ENCODE measurements around the gene CDC42BPA.

CDC42BPA gene

GRCh38 chr1:227218870-227219573 lies 99.3 kb downstream of the CDC42BPA start:
- no peaks in the 10 kb centered on the region for H3K27me3 ChIP-seq (ENCODE audit: control insufficient read depth in 5 of 5, insufficient read depth in 4 of 5, low read length in 5 of 5)
- no peak overlapping the region for H3K27ac ChIP-seq (ENCODE audit: low read depth, low read length)
- H3K36me3 ChIP-seq (ENCODE audit: control insufficient read depth in 5 of 5, insufficient read depth in 5 of 5, low read length in 5 of 5) = peaks cover 0 to 4% (median 0%) of the 10 kb centered on the region in 5 donors
- no peak overlapping the region for H3K4me3 ChIP-seq (ENCODE audit: low read depth in 1 of 5, low read length in 5 of 5)
- no peak overlapping the region for H3K9ac ChIP-seq (ENCODE audit: low read length in 5 of 5)
- H3K4me1 ChIP-seq (ENCODE audit: control insufficient read depth in 5 of 5, insufficient read depth in 5 of 5, low read length in 5 of 5) = peaks cover 0 to 25% (median 0%) of the 10 kb centered on the region in 5 donors
- no peaks in the 10 kb centered on the region for H3K9me3 ChIP-seq (ENCODE audit: control insufficient read depth in 5 of 5, low read length in 5 of 5)

DNA sequence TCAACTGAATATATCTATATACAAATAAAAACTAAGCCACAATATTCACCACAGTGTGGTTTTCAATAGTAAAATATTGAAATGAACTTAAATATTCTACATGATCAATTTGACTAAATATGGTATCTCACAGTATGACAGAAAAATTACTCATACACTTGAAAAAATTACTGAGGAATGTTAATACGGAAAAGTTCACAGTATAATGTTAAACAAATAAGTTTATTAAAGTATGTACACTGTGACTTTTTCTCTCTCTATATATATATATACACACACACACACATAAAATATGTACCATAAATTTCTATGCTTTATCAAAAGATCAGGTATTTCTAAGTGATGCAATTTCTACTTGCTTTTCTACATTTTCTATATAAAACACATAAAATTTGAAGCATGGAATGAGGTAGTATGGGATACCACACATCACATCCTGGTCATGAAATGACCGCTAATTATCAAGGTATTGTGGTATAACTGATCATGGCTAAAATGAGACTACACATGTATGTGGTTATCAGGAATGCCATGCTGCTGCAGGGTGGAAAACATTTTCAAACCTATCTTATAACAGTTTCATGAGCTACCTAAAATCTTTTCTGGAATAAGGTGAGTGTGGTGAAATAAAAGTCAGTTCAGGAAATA lies 102.3 kb downstream of the CDC42BPA start:
- H3K4me3 ChIP-seq (ENCODE audit: low read depth in 1 of 5, low read length in 5 of 5) = no peak overlapping the region
- no peak overlapping the region for H3K9ac ChIP-seq (ENCODE audit: low read length in 5 of 5)
- peaks cover 0 to 16% (median 0%) of the 10 kb centered on the region in 5 donors for H3K4me1 ChIP-seq (ENCODE audit: control insufficient read depth in 5 of 5, insufficient read depth in 5 of 5, low read length in 5 of 5)

GRCh38 chr1:227214207-227214606 lies 104.1 kb downstream of the CDC42BPA start:
- Histone ChIP-seq H3K9me3 (ENCODE audit: control insufficient read depth in 5 of 5, low read length in 5 of 5) (no peaks in the 10 kb centered on the region), H3K27ac (ENCODE audit: low read depth, low read length) (no peak overlapping the region), H3K27me3 (ENCODE audit: control insufficient read depth in 5 of 5, insufficient read depth in 4 of 5, low read length in 5 of 5) (no peaks in the 10 kb centered on the region), H3K9ac (ENCODE audit: low read length in 5 of 5) (no peak overlapping the region), H3K4me1 (ENCODE audit: control insufficient read depth in 5 of 5, insufficient read depth in 5 of 5, low read length in 5 of 5) (peaks cover 0 to 9% (median 0%) of the 10 kb centered on the region in 5 donors), H3K36me3 (ENCODE audit: control insufficient read depth in 5 of 5, insufficient read depth in 5 of 5, low read length in 5 of 5) (peaks cover 0 to 4% (median 0%) of the 10 kb centered on the region in 5 donors), H3K4me3 (ENCODE audit: low read depth in 1 of 5, low read length in 5 of 5) (no peak overlapping the region)

More for the DNA sequence above, 102.3 kb downstream of the CDC42BPA start:
- H3K36me3 ChIP-seq (ENCODE audit: control insufficient read depth in 5 of 5, insufficient read depth in 5 of 5, low read length in 5 of 5) = peaks cover 0 to 4% (median 0%) of the 10 kb centered on the region in 5 donors
- no peaks in the 10 kb centered on the region for H3K9me3 ChIP-seq (ENCODE audit: control insufficient read depth in 5 of 5, low read length in 5 of 5)
- H3K27ac ChIP-seq (ENCODE audit: low read depth, low read length) = no peak overlapping the region
- H3K27me3 ChIP-seq (ENCODE audit: control insufficient read depth in 5 of 5, insufficient read depth in 4 of 5, low read length in 5 of 5) = no peaks in the 10 kb centered on the region

DNA sequence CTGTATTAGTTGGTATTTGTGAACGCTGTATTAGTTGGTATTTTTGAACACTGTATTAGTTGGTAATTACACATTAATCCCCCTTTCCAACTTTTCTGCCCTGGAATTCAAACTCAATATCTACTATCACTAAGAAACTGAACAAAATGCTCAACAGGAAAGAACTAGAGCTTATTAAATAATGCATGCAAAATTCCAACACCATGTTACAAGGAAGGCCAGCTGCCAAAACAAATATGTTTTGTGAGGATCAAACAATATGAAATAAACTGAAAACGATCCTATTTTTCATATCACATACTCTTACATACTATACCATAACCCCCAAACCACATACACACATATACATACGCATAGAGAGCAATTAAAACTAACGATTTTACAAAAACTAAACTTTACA lies 104.9 kb downstream of the CDC42BPA start:
- H3K27me3 ChIP-seq (ENCODE audit: control insufficient read depth in 5 of 5, insufficient read depth in 4 of 5, low read length in 5 of 5) = no peaks in the 10 kb centered on the region
- H3K4me1 ChIP-seq (ENCODE audit: control insufficient read depth in 5 of 5, insufficient read depth in 5 of 5, low read length in 5 of 5) = peaks cover 0 to 5% (median 0%) of the 10 kb centered on the region in 5 donors
- no peaks in the 10 kb centered on the region for H3K9me3 ChIP-seq (ENCODE audit: control insufficient read depth in 5 of 5, low read length in 5 of 5)
- no peak overlapping the region for H3K27ac ChIP-seq (ENCODE audit: low read depth, low read length)
- no peak overlapping the region for H3K4me3 ChIP-seq (ENCODE audit: low read depth in 1 of 5, low read length in 5 of 5)
- H3K9ac ChIP-seq (ENCODE audit: low read length in 5 of 5) = no peak overlapping the region
- H3K36me3 ChIP-seq (ENCODE audit: control insufficient read depth in 5 of 5, insufficient read depth in 5 of 5, low read length in 5 of 5) = peaks cover 0 to 4% (median 0%) of the 10 kb centered on the region in 5 donors

- Histone ChIP-seq H3K27ac (ENCODE audit: low read depth, low read length) (no peak overlapping the region), H3K4me1 (ENCODE audit: control insufficient read depth in 5 of 5, insufficient read depth in 5 of 5, low read length in 5 of 5) (peaks cover 0 to 5% (median 0%) of the 10 kb centered on the region in 5 donors), H3K9me3 (ENCODE audit: control insufficient read depth in 5 of 5, low read length in 5 of 5) (no peaks in the 10 kb centered on the region), H3K9ac (ENCODE audit: low read length in 5 of 5) (no peak overlapping the region), H3K36me3 (ENCODE audit: control insufficient read depth in 5 of 5, insufficient read depth in 5 of 5, low read length in 5 of 5) (peaks cover 0 to 4% (median 0%) of the 10 kb centered on the region in 5 donors), H3K4me3 (ENCODE audit: low read depth in 1 of 5, low read length in 5 of 5) (no peak overlapping the region), H3K27me3 (ENCODE audit: control insufficient read depth in 5 of 5, insufficient read depth in 4 of 5, low read length in 5 of 5) (no peaks in the 10 kb centered on the region)
Measured at GRCh38 chr1:227212164-227212563, 106.1 kb downstream of the CDC42BPA start.

DNA sequence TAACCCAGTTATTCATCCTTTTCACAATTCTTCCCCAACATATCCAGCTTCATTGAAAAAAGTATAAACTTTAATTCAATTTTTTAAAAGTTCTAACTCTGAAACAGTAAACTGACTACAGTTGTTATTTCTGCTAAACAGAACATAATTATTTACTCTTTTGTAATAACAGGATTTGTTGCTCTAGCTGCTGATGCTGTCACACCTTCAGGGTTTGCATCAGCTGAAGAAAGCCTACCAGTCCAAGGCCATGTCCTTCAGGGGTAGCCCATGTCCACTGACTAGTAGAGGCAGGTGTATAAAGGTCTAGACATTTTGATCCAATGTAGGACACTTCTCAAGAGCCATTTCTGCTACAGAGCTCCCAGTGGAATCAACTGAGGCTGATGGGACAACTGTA lies 107.7 kb downstream of the CDC42BPA start:
- Histone ChIP-seq H3K4me3 (ENCODE audit: low read depth in 1 of 5, low read length in 5 of 5) (no peak overlapping the region), H3K27ac (ENCODE audit: low read depth, low read length) (no peak overlapping the region), H3K4me1 (ENCODE audit: control insufficient read depth in 5 of 5, insufficient read depth in 5 of 5, low read length in 5 of 5) (peaks cover 0 to 5% (median 0%) of the 10 kb centered on the region in 5 donors), H3K9ac (ENCODE audit: low read length in 5 of 5) (no peak overlapping the region), H3K9me3 (ENCODE audit: control insufficient read depth in 5 of 5, low read length in 5 of 5) (no peaks in the 10 kb centered on the region), H3K27me3 (ENCODE audit: control insufficient read depth in 5 of 5, insufficient read depth in 4 of 5, low read length in 5 of 5) (no peaks in the 10 kb centered on the region), H3K36me3 (ENCODE audit: control insufficient read depth in 5 of 5, insufficient read depth in 5 of 5, low read length in 5 of 5) (peaks cover 0 to 4% (median 0%) of the 10 kb centered on the region in 5 donors)

DNA sequence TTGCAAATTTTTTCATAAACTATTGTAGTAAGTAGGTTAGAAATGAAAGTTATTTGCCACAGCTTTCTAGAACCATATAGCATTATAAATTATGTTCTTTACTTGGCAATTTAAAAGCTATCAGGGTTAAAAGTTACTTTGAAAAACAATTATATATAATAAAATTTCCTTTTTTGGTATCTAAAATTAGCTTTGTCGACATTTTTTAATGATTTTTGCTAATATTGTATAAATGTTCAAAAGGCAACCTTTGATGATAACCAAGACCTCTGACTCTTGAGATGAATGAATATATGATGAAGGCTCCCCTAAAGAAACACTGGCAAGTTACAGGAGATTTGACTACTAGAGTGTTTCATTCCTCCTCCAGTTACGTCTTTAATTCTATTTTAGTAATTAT lies 121.2 kb downstream of the CDC42BPA start:
- Histone ChIP-seq H3K4me3 (ENCODE audit: low read depth in 1 of 5, low read length in 5 of 5) (no peak overlapping the region), H3K9ac (ENCODE audit: low read length in 5 of 5) (no peak overlapping the region), H3K27me3 (ENCODE audit: control insufficient read depth in 5 of 5, insufficient read depth in 4 of 5, low read length in 5 of 5) (no peaks in the 10 kb centered on the region), H3K4me1 (ENCODE audit: control insufficient read depth in 5 of 5, insufficient read depth in 5 of 5, low read length in 5 of 5) (peaks cover 0 to 2% (median 0%) of the 10 kb centered on the region in 5 donors), H3K9me3 (ENCODE audit: control insufficient read depth in 5 of 5, low read length in 5 of 5) (no peaks in the 10 kb centered on the region), H3K36me3 (ENCODE audit: control insufficient read depth in 5 of 5, insufficient read depth in 5 of 5, low read length in 5 of 5) (peaks cover 0 to 5% (median 0%) of the 10 kb centered on the region in 5 donors), H3K27ac (ENCODE audit: low read depth, low read length) (no peak overlapping the region)

- peaks cover 0 to 4% (median 0%) of the 10 kb centered on the region in 5 donors for H3K4me1 ChIP-seq (ENCODE audit: control insufficient read depth in 5 of 5, insufficient read depth in 5 of 5, low read length in 5 of 5)
- H3K27ac ChIP-seq (ENCODE audit: low read depth, low read length) = no peak overlapping the region
- peaks cover 0 to 5% (median 0%) of the 10 kb centered on the region in 5 donors for H3K36me3 ChIP-seq (ENCODE audit: control insufficient read depth in 5 of 5, insufficient read depth in 5 of 5, low read length in 5 of 5)
- no peaks in the 10 kb centered on the region for H3K9me3 ChIP-seq (ENCODE audit: control insufficient read depth in 5 of 5, low read length in 5 of 5)
- no peak overlapping the region for H3K9ac ChIP-seq (ENCODE audit: low read length in 5 of 5)
- H3K27me3 ChIP-seq (ENCODE audit: control insufficient read depth in 5 of 5, insufficient read depth in 4 of 5, low read length in 5 of 5) = no peaks in the 10 kb centered on the region
- no peak overlapping the region for H3K4me3 ChIP-seq (ENCODE audit: low read depth in 1 of 5, low read length in 5 of 5)
Measured at GRCh38 chr1:227192163-227192562, 126.1 kb downstream of the CDC42BPA start.

- peaks cover 0 to 5% (median 0%) of the 10 kb centered on the region in 5 donors for H3K36me3 ChIP-seq (ENCODE audit: control insufficient read depth in 5 of 5, insufficient read depth in 5 of 5, low read length in 5 of 5)
- H3K4me3 ChIP-seq (ENCODE audit: low read depth in 1 of 5, low read length in 5 of 5) = no peak overlapping the region
- H3K9me3 ChIP-seq (ENCODE audit: control insufficient read depth in 5 of 5, low read length in 5 of 5) = no peaks in the 10 kb centered on the region
- no peaks in the 10 kb centered on the region for H3K27me3 ChIP-seq (ENCODE audit: control insufficient read depth in 5 of 5, insufficient read depth in 4 of 5, low read length in 5 of 5)
- no peak overlapping the region for H3K27ac ChIP-seq (ENCODE audit: low read depth, low read length)
- H3K4me1 ChIP-seq (ENCODE audit: control insufficient read depth in 5 of 5, insufficient read depth in 5 of 5, low read length in 5 of 5) = peaks cover 0 to 4% (median 0%) of the 10 kb centered on the region in 5 donors
- H3K9ac ChIP-seq (ENCODE audit: low read length in 5 of 5) = no peak overlapping the region
Measured at GRCh38 chr1:227191607-227192006, 126.7 kb downstream of the CDC42BPA start.

- Histone ChIP-seq H3K9me3 (ENCODE audit: control insufficient read depth in 5 of 5, low read length in 5 of 5) (no peaks in the 10 kb centered on the region), H3K4me3 (ENCODE audit: low read depth in 1 of 5, low read length in 5 of 5) (no peak overlapping the region), H3K9ac (ENCODE audit: low read length in 5 of 5) (no peak overlapping the region), H3K27ac (ENCODE audit: low read depth, low read length) (no peak overlapping the region), H3K36me3 (ENCODE audit: control insufficient read depth in 5 of 5, insufficient read depth in 5 of 5, low read length in 5 of 5) (peaks cover 0 to 5% (median 0%) of the 10 kb centered on the region in 5 donors), H3K4me1 (ENCODE audit: control insufficient read depth in 5 of 5, insufficient read depth in 5 of 5, low read length in 5 of 5) (peaks cover 0 to 4% (median 0%) of the 10 kb centered on the region in 5 donors), H3K27me3 (ENCODE audit: control insufficient read depth in 5 of 5, insufficient read depth in 4 of 5, low read length in 5 of 5) (no peaks in the 10 kb centered on the region)
Measured at GRCh38 chr1:227190321-227190720, 128.0 kb downstream of the CDC42BPA start.

Data from subcutaneous abdominal adipose tissue (tissue), 5 donors.